HS-5 (cell line): Measurements from ENCODE around the gene TBC1D22A.

Experiments
- DNase-seq: peaks from one replicate; pipeline ENCODE4 v3.0.0-alpha.2; 2012; ENCODE audit warnings: low read depth

TBC1D22A gene

GRCh38 chr22:46737105-46737975, 25.1 kb upstream of the TBC1D22A start:
- DNase-seq: no peak

- DNase-seq: no peak
Observed at GRCh38 chr22:46737976-46738646, 24.3 kb upstream of the TBC1D22A start, which contains the start of gene CERK. TSS of gene CERK (minus strand) at chr22:46738252. CDS start at chr22:46738148, 104 bp downstream.

GRCh38 chr22:46738647-46739093, 23.8 kb upstream of the TBC1D22A start:
- no peak for DNase-seq

GRCh38 chr22:46739094-46739870, 23.2 kb upstream of the TBC1D22A start:
- peak; percentile 26 for DNase-seq

GRCh38 chr22:46740910-46741780, 21.3 kb upstream of the TBC1D22A start:
- DNase-seq: no peak

- no peak for DNase-seq
Observed at GRCh38 chr22:46741974-46742519, 20.4 kb upstream of the TBC1D22A start.

- no peak for DNase-seq
Observed at GRCh38 chr22:46742576-46743221, 19.8 kb upstream of the TBC1D22A start.

- DNase-seq: no peak
Observed at GRCh38 chr22:46744581-46744980, 17.9 kb upstream of the TBC1D22A start.

GRCh38 chr22:46746192-46746591, 16.3 kb upstream of the TBC1D22A start:
- no peak for DNase-seq

- DNase-seq: no peak
Observed at GRCh38 chr22:46746620-46747019, 15.8 kb upstream of the TBC1D22A start.

- DNase-seq: no peak
Observed at GRCh38 chr22:46747646-46748045, 14.8 kb upstream of the TBC1D22A start.

GRCh38 chr22:46748206-46748907, 14.1 kb upstream of the TBC1D22A start:
- DNase-seq: no peak

GRCh38 chr22:46748908-46749675, 13.4 kb upstream of the TBC1D22A start:
- no peak for DNase-seq

GRCh38 chr22:46749682-46750529, 12.5 kb upstream of the TBC1D22A start:
- no peak for DNase-seq

GRCh38 chr22:46750530-46750800, 12.0 kb upstream of the TBC1D22A start:
- no peak for DNase-seq

GRCh38 chr22:46750863-46751443, 11.5 kb upstream of the TBC1D22A start:
- DNase-seq: no peak

GRCh38 chr22:46752286-46752987, 10.0 kb upstream of the TBC1D22A start:
- DNase-seq: no peak

GRCh38 chr22:46752988-46753310, 9.5 kb upstream of the TBC1D22A start:
- no peak for DNase-seq
